ENCODE measurements around the gene VCL. TPM values are rescaled to one million over a fixed set of nuclear protein-coding genes. Genes with fewer than 3 reads are reported as not detected.

VCL gene
- total RNA-seq, 1 donor from 2014 or later, result 11.4 TPM

Other genes starting within 250 kb of the VCL start
- 16.7 TPM for gene CHCHD1, start 216.1 kb upstream of the VCL start, total RNA-seq
- 31.8 TPM for gene ZSWIM8, start 212.5 kb upstream of the VCL start, total RNA-seq
- 7.7 TPM for gene NDST2, start 186.5 kb upstream of the VCL start, total RNA-seq
- 50.1 TPM for gene CAMK2G, start 123.6 kb upstream of the VCL start, total RNA-seq
- 0.82 TPM for gene PLAU, start 87.0 kb upstream of the VCL start, total RNA-seq
- gene AP3M1, start 152.7 kb downstream of the VCL start, total RNA-seq, result 31.0 TPM
- 25.3 TPM for gene ADK, start 153.1 kb downstream of the VCL start, total RNA-seq